Suprapubic skin (tissue), 4 donors: Measurements from ENCODE around the gene CBX4. TPM values are rescaled to one million over a fixed set of nuclear protein-coding genes. Genes with fewer than 3 reads are reported as not detected.
A peak's percentile ranks its signal among the peaks of the same experiment; 100 is the strongest.

Experiments used
- DNase-seq, 2 donors: peaks; one replicate each; pipeline ENCODE4 v3.0.0-alpha.2; 2019; ENCODE audit warnings: low spot score in 2 of 2
- H3K27ac ChIP-seq: fragments of 200-600 bp; sonication (generic); one replicate; pipeline ENCODE4 v1.5.1; 2019
- H3K27me3 ChIP-seq: fragments of 200-600 bp; sonication (generic); one replicate; pipeline ENCODE4 v1.5.1; 2019
- H3K36me3 ChIP-seq: fragments of 200-600 bp; sonication (generic); one replicate; pipeline ENCODE4 v1.5.1; 2019
- H3K4me1 ChIP-seq: fragments of 200-600 bp; sonication (generic); one replicate; pipeline ENCODE4 v1.5.1; 2019
- H3K4me3 ChIP-seq: fragments of 200-600 bp; sonication (generic); one replicate; pipeline ENCODE4 v1.5.1; 2019; ENCODE audit warnings: mild to moderate bottlenecking
- H3K9me3 ChIP-seq: fragments of 200-600 bp; sonication (generic); one replicate; pipeline ENCODE4 v1.5.1; 2019
- EP300 ChIP-seq: sonication (generic); formaldehyde crosslinking; IDR thresholded peaks from one replicate; pipeline ENCODE4 v1.6.1; 2017; ENCODE audit warnings: antibody characterized with exemption
- POLR2A ChIP-seq, 2 donors: fragments of 450-650 bp; IDR thresholded peaks; one replicate each; pipeline ENCODE4 v1.6.1; 2017; ENCODE audit warnings: antibody characterized with exemption in 2 of 2, mild to moderate bottlenecking in 2 of 2, moderate library complexity in 2 of 2
- POLR2AphosphoS5 ChIP-seq, 3 donors: sonication (generic); formaldehyde crosslinking; IDR thresholded peaks; one replicate each; pipeline ENCODE4 v1.6.1; 2017; ENCODE audit warnings: antibody characterized with exemption in 3 of 3
- WGBS: methylation state at CpG from one replicate; pipeline ENCODE4 v1.1.5; 2018; 5-methylcytosine and 5-hydroxymethylcytosine counted together
- total RNA-seq, 4 donors: library from RNA; depleted of rRNA; stranded (reverse); fragments of >200 nt; gene quantifications; one replicate each; pipeline ENCODE4 v1.1.0, GENCODE V29; 2016
- TF ChIP-seq, protein P1 (sequence below), 2 donors: fragments of 200-600 bp in 1 of 2; fragments of 450-650 bp in 1 of 2; sonication (generic) in 1 of 2; IDR thresholded peaks; one replicate each; pipeline ENCODE4 v1.5.1; 2016 to 2019; ENCODE audit warnings: antibody characterized with exemption in 2 of 2, mild to moderate bottlenecking in 1 of 2, moderate library complexity in 1 of 2

Gene CBX4
- total RNA-seq, 4 donors from 2014 or later: 33.0 to 47.7 (median 38.0) TPM

DNA sequence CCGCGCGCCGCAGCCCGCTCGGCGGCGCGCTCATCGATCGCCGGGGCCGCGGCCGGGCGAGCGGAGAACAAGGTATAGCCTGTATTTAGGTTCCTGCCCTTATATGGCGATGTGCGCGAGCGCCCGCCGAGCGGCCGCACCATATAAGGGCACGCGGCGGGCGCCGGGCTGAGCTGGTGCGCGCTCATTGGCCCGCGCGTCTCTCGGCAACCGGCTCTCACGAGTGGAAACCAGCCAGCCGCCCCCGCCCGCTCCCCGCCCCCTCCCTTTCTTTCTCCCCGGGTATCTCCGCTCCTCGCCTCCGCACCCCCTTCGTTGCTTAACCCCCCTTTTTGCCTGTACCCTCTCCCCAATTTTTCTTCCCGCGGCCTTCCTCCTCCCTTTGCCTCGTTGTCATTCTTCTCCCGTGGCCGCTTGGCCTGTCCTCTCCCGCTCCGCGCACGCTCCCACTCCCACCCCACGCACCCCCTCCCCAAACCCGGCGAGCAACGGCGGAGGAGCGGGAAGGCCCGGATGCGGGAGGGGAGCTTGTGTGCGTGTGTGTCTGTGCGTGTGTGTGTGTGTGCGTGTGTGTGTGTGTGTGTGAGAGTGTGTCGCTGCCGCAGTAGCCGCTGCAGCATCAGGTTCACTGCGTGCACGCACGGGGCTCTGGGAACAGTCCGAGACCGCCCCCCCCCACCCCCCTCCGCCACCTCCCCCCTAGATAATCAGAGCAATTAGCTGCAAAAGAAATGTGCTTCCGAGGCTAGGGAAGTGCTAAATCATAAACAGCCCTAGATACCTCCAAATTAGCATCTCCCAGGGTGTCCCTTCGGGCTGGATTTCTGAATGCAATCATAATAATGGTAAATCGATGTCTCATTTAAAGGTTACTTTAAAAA is 28.9 kb downstream of the CBX4 start:
- 3% methylated on average over 39 of the region's 79 CpGs for WGBS
- TF ChIP-seq, protein P1, sequence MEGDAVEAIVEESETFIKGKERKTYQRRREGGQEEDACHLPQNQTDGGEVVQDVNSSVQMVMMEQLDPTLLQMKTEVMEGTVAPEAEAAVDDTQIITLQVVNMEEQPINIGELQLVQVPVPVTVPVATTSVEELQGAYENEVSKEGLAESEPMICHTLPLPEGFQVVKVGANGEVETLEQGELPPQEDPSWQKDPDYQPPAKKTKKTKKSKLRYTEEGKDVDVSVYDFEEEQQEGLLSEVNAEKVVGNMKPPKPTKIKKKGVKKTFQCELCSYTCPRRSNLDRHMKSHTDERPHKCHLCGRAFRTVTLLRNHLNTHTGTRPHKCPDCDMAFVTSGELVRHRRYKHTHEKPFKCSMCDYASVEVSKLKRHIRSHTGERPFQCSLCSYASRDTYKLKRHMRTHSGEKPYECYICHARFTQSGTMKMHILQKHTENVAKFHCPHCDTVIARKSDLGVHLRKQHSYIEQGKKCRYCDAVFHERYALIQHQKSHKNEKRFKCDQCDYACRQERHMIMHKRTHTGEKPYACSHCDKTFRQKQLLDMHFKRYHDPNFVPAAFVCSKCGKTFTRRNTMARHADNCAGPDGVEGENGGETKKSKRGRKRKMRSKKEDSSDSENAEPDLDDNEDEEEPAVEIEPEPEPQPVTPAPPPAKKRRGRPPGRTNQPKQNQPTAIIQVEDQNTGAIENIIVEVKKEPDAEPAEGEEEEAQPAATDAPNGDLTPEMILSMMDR (IDR thresholded peaks at IDR 0.05): no peak
- no peak for TF ChIP-seq POLR2AphosphoS5 (IDR thresholded peaks at IDR 0.05)
- no peak for TF ChIP-seq EP300
- TF ChIP-seq POLR2A (IDR thresholded peaks at IDR 0.05): no peak
- no peaks in the 10 kb centered on the region for H3K36me3 ChIP-seq
- peaks cover 62% of the 10 kb centered on the region for H3K4me1 ChIP-seq
- peak in 1 of 2 donors; percentile 65 for DNase-seq
- no peaks in the 10 kb centered on the region for H3K9me3 ChIP-seq
- H3K4me3 ChIP-seq: no peak overlapping the region
- no peak overlapping the region for H3K27ac ChIP-seq
- H3K27me3 ChIP-seq: peaks cover 100% of the 10 kb centered on the region

DNA sequence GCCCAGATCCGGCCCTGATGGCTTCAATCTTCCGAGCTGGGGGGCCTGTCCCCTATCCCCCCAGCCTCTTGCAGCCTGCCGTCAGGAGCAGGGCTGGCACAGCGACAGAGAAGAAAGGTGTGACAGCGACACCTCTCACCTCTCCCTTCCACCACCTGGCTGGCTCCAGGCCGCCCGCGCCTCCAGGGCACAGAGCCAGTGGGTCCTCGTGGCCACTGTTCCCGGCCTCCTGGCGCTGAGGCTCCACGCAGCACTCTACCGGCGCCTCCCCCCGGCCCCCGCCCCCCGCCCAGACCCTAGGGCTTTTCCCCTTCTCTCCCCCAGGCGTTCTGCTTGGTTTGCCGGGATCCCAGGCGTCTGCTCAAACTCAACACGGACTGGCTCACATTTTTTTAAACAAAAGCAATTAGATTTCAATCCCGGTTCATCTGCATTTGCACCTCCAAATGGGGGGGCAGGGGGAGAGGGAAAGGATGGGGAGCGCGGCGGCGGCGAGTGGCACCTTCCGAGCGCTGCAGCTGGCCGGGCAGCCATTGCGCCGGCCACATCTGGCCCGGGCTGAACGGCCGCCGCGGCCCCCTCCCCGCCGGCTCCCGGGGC is 29.6 kb downstream of the CBX4 start:
- Histone ChIP-seq H3K27ac (no peak overlapping the region), H3K27me3 (peaks cover 100% of the 10 kb centered on the region), H3K9me3 (no peaks in the 10 kb centered on the region), H3K4me1 (peaks cover 55% of the 10 kb centered on the region), H3K36me3 (no peaks in the 10 kb centered on the region), H3K4me3 (no peak overlapping the region)
- no peak for DNase-seq
- WGBS: 7% methylated on average over 15 of the region's 40 CpGs
- TF ChIP-seq, protein P1 (IDR thresholded peaks at IDR 0.05): no peak
- TF ChIP-seq EP300: no peak
- TF ChIP-seq POLR2AphosphoS5 (IDR thresholded peaks at IDR 0.05): no peak
- no peak for TF ChIP-seq POLR2A (IDR thresholded peaks at IDR 0.05)

DNA sequence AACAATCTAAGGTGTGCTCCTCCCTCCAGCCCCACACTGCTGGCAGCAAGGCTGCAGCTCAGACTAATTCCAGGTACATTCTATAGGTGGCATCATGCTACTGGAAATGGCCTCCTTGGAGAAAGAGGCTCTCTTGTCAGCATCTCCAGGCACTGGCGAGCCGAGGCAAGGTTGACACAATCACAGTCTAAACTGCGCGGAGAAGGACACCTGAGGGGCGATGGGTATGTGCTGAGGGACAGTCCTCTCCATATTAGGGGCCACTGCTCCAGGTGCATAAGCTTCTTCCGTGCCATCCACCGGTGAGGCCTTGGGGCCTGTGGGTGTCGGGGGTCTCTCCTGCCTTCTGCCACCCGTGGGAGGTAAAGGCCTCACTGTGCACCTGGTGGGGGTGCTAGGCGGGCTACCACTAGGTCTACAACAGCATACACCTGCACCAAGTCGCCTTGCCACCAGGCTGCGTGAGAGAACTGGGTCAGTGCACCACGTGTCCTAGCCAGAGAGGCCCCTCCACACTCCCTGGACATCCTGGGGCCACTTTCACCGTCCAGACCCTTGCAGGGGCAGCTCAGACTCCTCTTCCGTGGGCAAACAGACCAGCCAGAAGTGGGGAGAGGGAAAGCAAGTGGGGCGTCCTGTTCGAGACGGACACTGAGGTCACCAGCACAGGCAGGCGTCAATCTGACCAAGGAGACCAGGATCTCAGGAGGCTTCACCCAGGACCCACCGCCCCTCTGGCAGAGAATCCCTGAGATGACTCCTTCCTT is 30.3 kb downstream of the CBX4 start:
- Histone ChIP-seq H3K4me1 (peaks cover 55% of the 10 kb centered on the region), H3K4me3 (no peak overlapping the region), H3K9me3 (no peaks in the 10 kb centered on the region), H3K36me3 (no peaks in the 10 kb centered on the region), H3K27ac (no peak overlapping the region), H3K27me3 (peaks cover 100% of the 10 kb centered on the region)
- no peak for DNase-seq
- no peak for TF ChIP-seq EP300
- TF ChIP-seq, protein P1 (IDR thresholded peaks at IDR 0.05): peak in 1 of 2 donors; percentile 35
- 23% methylated on average over 8 of the region's 20 CpGs for WGBS

DNA sequence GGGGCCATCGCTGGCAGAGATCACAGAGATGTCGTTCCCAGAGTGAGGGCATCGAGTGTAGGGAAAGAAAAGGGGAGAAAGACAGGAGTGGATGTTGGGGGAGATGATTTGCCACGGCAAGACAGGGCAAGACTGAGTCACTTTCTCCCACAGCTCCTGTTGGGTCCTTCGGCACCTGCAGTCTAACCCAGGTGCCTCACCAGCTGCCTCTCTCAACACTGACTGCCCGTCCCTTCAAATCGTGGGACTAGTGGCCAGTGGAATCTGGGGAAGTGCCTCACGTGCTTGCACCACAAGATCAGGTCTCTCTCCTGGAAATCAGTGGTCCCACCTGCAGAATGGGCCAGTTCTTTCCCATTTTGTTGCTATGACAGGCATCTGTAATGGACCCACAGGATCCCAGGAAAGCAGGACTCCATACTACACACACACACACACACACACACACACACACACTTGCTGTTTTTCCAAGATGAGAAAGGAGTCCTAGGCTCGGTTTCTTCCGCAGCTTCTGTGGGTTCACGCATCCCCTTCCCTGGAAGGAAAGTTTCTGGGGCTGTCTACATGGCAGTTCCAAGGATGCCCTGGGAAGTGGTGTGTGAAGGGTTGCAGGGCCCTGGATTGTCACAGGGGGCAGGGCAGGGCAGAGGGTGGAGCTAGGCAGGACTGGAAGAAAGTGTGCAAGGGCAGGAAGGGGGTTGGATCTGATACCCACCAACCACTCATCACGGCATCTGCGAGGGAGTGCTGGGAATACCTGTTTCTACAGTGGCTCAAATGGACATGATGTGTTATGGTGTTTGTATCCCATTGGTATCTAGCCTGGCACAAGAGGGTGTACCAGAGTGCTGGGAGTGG is 32.1 kb downstream of the CBX4 start:
- DNase-seq: no peak
- 28% methylated on average over 13 of the region's 13 CpGs for WGBS
- H3K9me3 ChIP-seq: no peaks in the 10 kb centered on the region
- H3K4me3 ChIP-seq: no peak overlapping the region
- H3K4me1 ChIP-seq: peaks cover 53% of the 10 kb centered on the region
- TF ChIP-seq, protein P1 (IDR thresholded peaks at IDR 0.05): no peak
- TF ChIP-seq POLR2AphosphoS5 (IDR thresholded peaks at IDR 0.05): no peak
- no peak for TF ChIP-seq EP300
- TF ChIP-seq POLR2A (IDR thresholded peaks at IDR 0.05): no peak
- H3K27me3 ChIP-seq: peaks cover 100% of the 10 kb centered on the region
- no peak overlapping the region for H3K27ac ChIP-seq
- no peaks in the 10 kb centered on the region for H3K36me3 ChIP-seq
